ENCODE data around the gene SLAMF7.
"Not testable (repeated sequence)": the region's sequence is repeated elsewhere in the genome, so short reads cannot be mapped to it uniquely, and the experiment has no call there.

SLAMF7 gene

GRCh38 chr1:160774886-160775719 lies 36.1 kb downstream of the SLAMF7 start:
- DNase-seq (ENCODE audit: low spot score) = no peak

- no peak for DNase-seq (ENCODE audit: low spot score)
Measured at GRCh38 chr1:160776178-160776577, 37.1 kb downstream of the SLAMF7 start.

DNA sequence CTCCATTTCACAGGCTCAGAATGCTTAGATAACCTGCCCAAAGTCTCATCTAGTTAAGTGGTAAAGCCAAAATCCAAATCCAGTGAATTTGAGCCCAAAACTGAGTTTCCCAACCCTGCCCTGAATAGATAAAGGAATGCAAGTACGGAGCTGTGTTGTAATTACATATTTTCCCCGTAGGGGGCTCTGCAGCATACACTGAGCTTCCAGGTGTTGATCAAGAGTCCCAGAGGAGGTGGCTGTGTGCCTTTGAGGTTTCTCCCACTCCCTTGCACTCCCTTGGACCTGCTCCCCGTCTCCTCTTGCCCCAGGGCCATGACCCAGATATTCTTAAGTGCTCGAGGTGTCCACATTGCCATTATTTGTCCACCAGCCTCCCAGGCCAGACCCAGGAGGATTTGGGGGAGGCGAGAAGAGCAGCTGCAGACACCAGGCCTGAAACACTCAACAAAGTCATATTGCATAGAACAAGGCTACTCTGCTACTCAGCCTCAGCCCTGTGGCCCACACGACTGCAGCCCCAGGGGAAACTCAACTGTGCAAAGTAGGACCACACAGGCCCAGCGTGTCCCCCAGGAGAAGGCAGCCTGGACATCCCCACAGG lies 38.5 kb downstream of the SLAMF7 start:
- DNase-seq (ENCODE audit: low spot score) = peak; percentile 64

DNA sequence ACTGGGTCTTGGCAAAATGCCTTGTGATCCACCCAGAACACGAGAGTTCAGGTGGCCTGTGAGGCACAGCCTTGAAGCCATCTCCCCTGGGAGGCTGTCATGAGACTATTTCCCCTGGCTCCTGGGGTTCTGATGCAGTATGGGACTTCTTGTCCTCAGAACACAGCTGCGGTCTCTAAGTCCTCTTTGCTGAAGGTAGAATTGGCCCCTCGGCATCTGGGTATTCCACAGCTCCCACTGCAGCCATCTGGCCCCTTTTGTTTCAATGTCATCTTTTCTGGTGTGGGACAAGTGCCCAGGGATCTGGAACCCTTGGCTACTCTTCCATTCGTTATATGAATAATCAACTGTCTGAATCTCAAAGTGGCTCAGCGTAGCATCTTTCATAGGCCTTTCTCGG lies 39.9 kb downstream of the SLAMF7 start:
- no peak for DNase-seq (ENCODE audit: low spot score)

- DNase-seq (ENCODE audit: low spot score) = peak; percentile 39
Measured at GRCh38 chr1:160779626-160780397, 40.8 kb downstream of the SLAMF7 start.

DNA sequence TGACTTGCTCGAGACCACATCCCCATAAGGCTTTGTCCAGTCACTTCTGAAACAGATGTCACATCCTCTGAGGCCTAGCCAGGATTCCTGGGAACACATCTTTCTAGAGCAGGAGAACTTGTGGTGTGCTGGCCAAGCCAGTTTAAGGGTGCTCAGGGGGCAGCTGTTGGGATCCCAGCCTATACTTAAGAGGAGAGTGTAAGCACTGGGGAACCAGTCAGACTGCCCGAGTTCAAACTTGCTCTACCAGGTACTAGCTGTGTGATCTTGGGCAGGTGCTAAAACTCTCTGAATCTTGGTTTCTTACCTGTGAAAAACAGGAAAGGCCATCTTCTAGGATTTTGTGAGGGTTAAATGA lies 41.3 kb downstream of the SLAMF7 start:
- no peak for DNase-seq (ENCODE audit: low spot score)

DNA sequence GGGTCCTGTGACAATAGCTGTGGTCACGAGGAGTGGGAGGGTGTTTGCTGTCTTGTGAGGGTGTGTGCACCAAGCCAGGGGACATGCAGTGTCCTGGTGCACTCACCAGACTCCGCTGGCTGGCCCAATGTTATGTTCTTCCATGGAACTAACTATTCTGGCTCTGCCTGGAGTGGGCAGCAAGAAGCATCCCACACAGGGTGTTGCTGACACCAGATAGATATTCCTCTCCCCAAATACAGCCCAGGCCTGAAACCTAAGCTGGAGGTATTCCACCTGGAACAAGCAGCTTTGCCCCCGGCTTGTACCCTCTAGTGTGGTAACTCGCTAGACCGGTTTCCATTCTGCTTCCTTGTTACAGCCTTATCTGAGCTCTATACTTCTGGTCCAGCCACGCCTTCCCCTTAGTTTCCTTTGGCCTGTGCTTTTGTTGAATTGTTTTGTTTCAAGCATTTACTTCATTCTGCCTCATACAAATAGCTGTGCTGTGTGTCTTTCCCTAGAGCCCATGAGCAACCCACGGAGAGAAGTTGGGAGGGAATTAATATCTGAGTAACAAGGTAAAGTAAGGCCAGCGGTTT lies 42.2 kb downstream of the SLAMF7 start:
- no peak for DNase-seq (ENCODE audit: low spot score)

DNA sequence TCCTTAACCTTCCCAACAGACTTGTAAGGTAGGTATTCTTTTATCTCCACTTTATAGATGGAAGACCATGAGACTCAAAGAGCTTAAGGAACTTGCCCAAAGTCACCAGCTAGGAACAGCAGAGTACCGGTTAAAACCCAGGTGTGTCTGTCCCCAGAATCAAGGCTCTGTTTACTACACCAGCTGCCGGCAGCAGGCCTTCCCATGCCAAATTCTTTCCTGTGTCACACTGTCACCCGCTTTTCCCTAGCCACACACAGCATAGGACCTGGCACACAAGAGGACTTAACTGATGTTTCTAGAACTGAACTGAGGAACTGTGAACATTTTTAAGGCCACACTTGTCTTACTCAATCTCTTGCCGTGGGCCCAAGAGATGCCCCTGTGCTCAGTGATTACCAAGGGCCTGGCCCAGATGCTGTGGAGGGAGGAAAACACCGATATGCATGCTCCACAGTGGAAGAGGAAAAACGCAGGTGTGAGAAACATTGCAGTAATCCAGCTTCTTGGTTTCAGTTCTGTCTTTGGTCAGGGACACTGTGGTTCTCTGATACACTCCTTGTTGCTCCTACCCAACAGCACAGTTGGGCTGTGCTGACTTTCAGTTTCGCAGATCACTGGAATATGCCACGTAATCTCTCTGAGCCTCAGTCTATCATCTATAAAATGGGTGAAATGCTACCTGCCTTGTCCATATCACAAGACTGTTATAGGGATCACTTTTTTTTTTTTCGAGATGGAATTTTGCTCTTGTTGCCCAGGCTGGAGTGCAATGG lies 43.1 kb downstream of the SLAMF7 start:
- no peak for DNase-seq (ENCODE audit: low spot score)

DNA sequence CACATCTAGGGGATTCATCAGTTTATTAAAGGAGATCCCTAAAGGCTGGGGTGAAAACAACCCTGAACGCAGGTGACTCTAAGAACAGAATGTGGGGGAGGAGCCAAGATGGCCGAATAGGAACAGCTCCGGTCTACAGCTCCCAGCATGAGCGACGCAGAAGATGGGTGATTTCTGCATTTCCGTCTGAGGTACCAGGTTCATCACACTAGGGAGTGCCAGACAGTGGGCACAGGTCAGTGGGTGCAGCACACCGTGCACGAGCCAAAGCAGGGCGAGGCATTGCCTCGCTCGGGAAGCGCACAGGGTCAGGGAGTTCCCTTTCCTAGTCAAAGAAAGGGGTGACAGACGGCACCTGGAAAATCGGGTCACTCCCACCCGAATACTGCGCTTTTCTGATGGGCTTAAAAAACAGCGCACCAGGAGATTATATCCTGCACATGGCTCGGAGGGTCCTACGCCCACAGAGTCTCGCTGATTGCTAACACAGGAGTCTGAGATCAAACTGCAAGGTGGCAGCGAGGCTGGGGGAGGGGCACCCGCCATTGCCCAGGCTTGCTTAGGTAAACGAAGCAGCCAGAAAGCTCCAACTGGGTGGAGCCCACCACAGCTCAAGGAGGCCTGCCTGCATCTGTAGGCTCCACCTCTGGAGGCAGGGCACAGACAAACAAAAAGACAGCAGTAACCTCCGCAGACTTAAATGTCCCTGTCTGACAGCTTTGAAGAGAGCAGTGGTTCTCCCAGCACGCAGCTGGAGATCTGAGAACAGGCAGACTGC lies 44.1 kb downstream of the SLAMF7 start:
- DNase-seq (ENCODE audit: low spot score) = not testable (repeated sequence)

GRCh38 chr1:160789051-160789701 lies 50.1 kb downstream of the SLAMF7 start:
- DNase-seq (ENCODE audit: low spot score) = no peak

GRCh38 chr1:160789702-160790611 lies 50.9 kb downstream of the SLAMF7 start:
- DNase-seq (ENCODE audit: low spot score) = no peak

- no peak for DNase-seq (ENCODE audit: low spot score)
Measured at GRCh38 chr1:160794376-160794775, 55.3 kb downstream of the SLAMF7 start.

GRCh38 chr1:160795951-160796383 lies 56.9 kb downstream of the SLAMF7 start, which contains the start of gene LY9:
LY9 (plus strand) TSS chr1:160796174; CDS start chr1:160796188, 14 bp downstream.
- DNase-seq (ENCODE audit: low spot score) = no peak

DNA sequence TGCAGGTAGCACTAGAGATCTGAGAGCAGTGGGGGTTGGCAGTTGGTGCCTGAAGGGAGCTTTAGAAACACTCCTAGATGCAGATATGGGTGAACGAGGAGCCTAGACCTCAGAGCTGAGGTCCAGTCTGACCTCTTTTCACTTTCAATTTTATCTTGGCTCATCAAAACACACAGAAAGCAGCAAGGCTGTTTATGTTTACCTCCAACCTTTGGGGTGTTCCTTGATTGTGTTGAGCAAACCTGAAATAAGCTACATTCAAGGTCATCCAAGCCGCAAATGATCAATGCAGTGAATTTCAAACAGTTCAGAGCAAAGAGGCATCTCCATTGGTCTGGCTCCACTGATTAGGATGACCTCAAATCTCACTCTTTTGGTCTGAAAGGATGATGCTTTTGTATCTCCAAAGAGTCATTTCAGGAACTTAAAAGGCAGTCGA lies 58.2 kb downstream of the SLAMF7 start:
- DNase-seq (ENCODE audit: low spot score) = no peak

DNA sequence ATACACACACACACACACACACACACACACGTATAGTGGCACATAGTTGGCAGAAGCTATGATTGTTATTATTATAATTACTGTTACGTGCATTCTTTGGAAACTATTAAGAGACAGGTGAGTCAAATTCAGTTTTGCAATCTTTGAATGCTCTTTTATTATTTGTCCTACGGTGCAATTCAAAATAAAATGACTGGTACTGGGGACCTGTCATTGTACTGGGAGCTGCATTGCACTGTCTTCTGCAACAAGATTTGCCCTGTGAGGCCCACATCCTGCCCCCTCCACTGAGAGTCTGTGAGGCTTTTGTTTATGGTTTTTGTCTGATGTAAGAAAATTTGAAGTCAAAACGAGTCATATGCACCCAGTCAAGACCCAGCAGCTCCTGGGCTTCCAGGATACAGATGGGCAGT lies 58.8 kb downstream of the SLAMF7 start:
- DNase-seq (ENCODE audit: low spot score) = no peak

DNA sequence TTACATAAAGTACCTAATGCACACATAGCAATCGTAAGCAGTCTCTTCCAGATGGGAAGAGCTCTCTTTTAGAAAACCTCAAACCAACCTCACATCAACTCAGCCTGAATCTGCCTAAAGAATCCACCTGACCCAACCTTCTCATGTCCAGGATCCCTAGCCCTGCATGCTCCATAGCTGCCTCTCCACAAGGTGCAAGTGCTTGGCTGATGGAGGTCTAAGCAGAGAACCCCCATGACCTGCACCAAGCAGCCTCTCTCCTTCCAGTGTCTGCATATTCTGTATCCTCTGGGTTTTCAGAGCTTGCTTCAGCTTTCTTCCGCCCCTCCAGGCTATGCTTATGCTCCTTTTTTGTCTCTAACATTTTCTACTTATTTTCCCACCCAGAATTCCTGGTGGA lies 59.4 kb downstream of the SLAMF7 start:
- no peak for DNase-seq (ENCODE audit: low spot score)

- DNase-seq (ENCODE audit: low spot score) = no peak
Measured at GRCh38 chr1:160799641-160800040, 60.6 kb downstream of the SLAMF7 start.

DNA sequence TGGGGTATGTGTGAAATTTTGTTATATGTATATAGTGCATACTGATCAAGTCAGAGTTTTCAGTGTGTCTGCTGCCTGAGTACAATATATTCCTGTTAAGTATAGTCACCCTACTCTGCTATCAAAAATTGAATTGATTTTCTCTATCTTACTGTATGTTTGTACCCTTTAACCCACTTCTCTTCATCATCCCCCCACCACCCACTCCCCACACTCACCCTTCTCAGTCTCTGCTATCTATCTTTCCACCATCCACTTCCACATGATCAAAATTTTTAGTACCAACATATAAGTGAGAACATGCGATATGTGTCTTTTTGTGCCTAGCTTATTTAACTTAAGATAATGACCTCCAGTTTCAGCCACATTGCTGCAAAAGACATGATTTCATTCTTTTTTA lies 61.1 kb downstream of the SLAMF7 start:
- DNase-seq (ENCODE audit: low spot score) = no peak

Data from hematopoietic multipotent progenitor cell treated with erythropoietin and hydrocortisone succinate and interleukin-3 and kit ligand, for 17 days (in vitro differentiated cells).